Activated CD8-positive, alpha-beta memory T cell treated with anti-CD3 and anti-CD28 coated beads for 36 hours (primary cell): ENCODE measurements around the gene MALRD1. TPM values are rescaled to one million over a fixed set of nuclear protein-coding genes. Genes with fewer than 3 reads are reported as not detected.

ENCODE experiments used
- CTCF ChIA-PET: fragments of 350-600 bp; sonication (Branson Sonifier 250); formaldehyde crosslinking; loops from one replicate; lab custom pipeline; 2021; ENCODE audit warnings: antibody characterized with exemption; lab: Charles Lee
- POLR2A ChIA-PET: fragments of 350-600 bp; sonication (Branson Sonifier 250); formaldehyde crosslinking; loops from one replicate; lab custom pipeline; 2021; ENCODE audit warnings: antibody characterized with exemption; lab: Charles Lee
- total RNA-seq, 2 experiments: library from RNA; stranded (reverse); gene quantifications; one replicate each; pipeline ENCODE4 v1.2.3, GENCODE V29; 2021

MALRD1 gene
- total RNA-seq, 2 experiments from 2014 or later: not detected

GRCh38 chr10:19200211-19200610 lies 151.6 kb downstream of the MALRD1 start:
- CTCF ChIA-PET: no interaction called here
- POLR2A ChIA-PET: no interaction called here

GRCh38 chr10:19204246-19204917 lies 155.8 kb downstream of the MALRD1 start:
- CTCF ChIA-PET: no interaction called here
- POLR2A ChIA-PET: no interaction called here

GRCh38 chr10:19209319-19209718 lies 160.7 kb downstream of the MALRD1 start:
- ChIA-PET CTCF (no interaction called here), POLR2A (no interaction called here)

GRCh38 chr10:19212590-19212989 lies 164.0 kb downstream of the MALRD1 start:
- CTCF ChIA-PET: no interaction called here

GRCh38 chr10:19221216-19221615 lies 172.6 kb downstream of the MALRD1 start:
- CTCF ChIA-PET: no interaction called here

More at GRCh38 chr10:19212590-19212989, 164.0 kb downstream of the MALRD1 start:
- POLR2A ChIA-PET: no interaction called here

GRCh38 chr10:19226025-19226424 lies 177.4 kb downstream of the MALRD1 start:
- CTCF ChIA-PET: no interaction called here
- POLR2A ChIA-PET: no interaction called here

More at GRCh38 chr10:19221216-19221615, 172.6 kb downstream of the MALRD1 start:
- POLR2A ChIA-PET: no interaction called here

- ChIA-PET CTCF (no interaction called here), POLR2A (no interaction called here)
These were observed 182.4 kb downstream of the MALRD1 start for GRCh38 chr10:19231034-19231433.

GRCh38 chr10:19245889-19246752 lies 197.5 kb downstream of the MALRD1 start:
- POLR2A ChIA-PET: no interaction called here
- CTCF ChIA-PET: no interaction called here

- POLR2A ChIA-PET: no interaction called here
- CTCF ChIA-PET: no interaction called here
These were observed 199.2 kb downstream of the MALRD1 start for GRCh38 chr10:19247843-19248242.

- POLR2A ChIA-PET: no interaction called here
- CTCF ChIA-PET: no interaction called here
These were observed 201.9 kb downstream of the MALRD1 start for GRCh38 chr10:19250546-19250945.

- CTCF ChIA-PET: no interaction called here
- POLR2A ChIA-PET: no interaction called here
These were observed 203.9 kb downstream of the MALRD1 start for GRCh38 chr10:19252531-19252930.

GRCh38 chr10:19256331-19256730 lies 207.7 kb downstream of the MALRD1 start:
- CTCF ChIA-PET: no interaction called here
- POLR2A ChIA-PET: no interaction called here

GRCh38 chr10:19263262-19263661 lies 214.7 kb downstream of the MALRD1 start:
- CTCF ChIA-PET: no interaction called here
- POLR2A ChIA-PET: no interaction called here

GRCh38 chr10:19283285-19283684 lies 234.7 kb downstream of the MALRD1 start:
- ChIA-PET CTCF (no interaction called here), POLR2A (no interaction called here)

GRCh38 chr10:19283786-19284185 lies 235.2 kb downstream of the MALRD1 start:
- POLR2A ChIA-PET: no interaction called here

GRCh38 chr10:19290770-19291169 lies 242.2 kb downstream of the MALRD1 start:
- CTCF ChIA-PET: no interaction called here
- POLR2A ChIA-PET: no interaction called here

More at GRCh38 chr10:19283786-19284185, 235.2 kb downstream of the MALRD1 start:
- CTCF ChIA-PET: no interaction called here

- POLR2A ChIA-PET: no interaction called here
- CTCF ChIA-PET: no interaction called here
These were observed 245.6 kb downstream of the MALRD1 start for GRCh38 chr10:19294233-19294632.

GRCh38 chr10:19299645-19300044 lies 251.0 kb downstream of the MALRD1 start:
- ChIA-PET CTCF (no interaction called here), POLR2A (no interaction called here)

- ChIA-PET POLR2A (no interaction called here), CTCF (no interaction called here)
These were observed 253.5 kb downstream of the MALRD1 start for GRCh38 chr10:19302117-19302516.

- CTCF ChIA-PET: no interaction called here
- POLR2A ChIA-PET: no interaction called here
These were observed 261.5 kb downstream of the MALRD1 start for GRCh38 chr10:19310066-19310465.
